GM21529 (cell line): ENCODE results near the gene EXOC4.
A peak's percentile ranks its signal among the peaks of the same experiment; 100 is the strongest.
"Not testable (repeated sequence)": the region's sequence is repeated elsewhere in the genome, so short reads cannot be mapped to it uniquely, and the experiment has no call there.

Experiments used
- ATAC-seq: cut with Tn5 transposase; IDR thresholded peaks from one replicate; pipeline ENCODE4 v1.9.1; 2021; ENCODE audit not compliant: unreplicated experiment

EXOC4 gene

DNA sequence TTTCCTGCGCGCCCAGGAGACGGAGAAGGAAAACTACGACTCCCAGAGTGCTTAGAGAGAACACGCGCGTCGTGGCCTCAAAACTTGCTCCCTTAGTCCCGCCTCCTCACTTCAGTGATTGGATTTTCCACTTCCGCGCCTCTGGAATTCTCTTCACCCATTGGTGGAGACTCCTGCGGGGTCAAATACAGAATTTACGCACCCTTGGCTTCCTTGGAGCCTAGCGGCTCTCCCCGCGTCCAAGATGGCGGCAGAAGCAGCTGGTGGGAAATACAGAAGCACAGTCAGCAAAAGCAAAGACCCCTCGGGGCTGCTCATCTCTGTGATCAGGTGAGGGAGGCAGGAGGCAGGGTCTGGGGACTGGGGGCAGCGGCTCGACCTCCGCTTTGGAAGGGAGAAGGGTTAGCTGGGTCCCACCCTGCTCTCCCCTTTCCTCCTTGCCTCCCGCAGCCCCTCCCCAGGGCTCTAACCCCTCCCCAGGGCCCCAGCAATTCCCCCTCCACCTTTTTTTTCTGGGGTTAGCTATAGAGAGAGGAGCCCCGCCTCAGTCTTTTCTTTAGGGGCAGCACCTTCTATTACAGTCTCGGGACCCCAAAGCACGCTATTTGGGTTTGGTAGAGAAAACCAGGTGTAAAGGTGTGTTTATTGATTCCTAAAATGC is at the start of gene EXOC4:
EXOC4 (plus strand) TSS at position 221 of the 661 bp plus-strand sequence.
- ATAC-seq = peak; percentile 99

DNA sequence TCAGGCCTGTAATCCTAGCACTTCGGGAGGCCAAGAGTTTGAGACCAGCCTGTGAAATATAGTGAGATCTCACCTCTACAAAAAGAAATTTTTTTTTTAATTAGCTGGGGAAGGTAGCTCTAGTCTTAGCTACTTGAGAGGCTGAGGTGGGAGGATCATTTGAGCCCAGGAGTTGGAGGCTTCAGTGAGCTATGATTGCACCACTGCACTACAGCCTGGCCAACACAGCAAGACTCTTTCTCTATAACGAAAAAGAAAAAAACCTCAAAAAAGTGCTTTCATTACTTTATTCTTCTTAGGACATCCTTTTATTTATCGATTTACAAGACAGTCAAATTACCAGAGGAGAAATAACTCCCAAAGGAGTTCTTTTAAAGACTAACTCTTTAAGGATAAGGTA is 49.4 kb upstream of the EXOC4 start:
- no peak for ATAC-seq

DNA sequence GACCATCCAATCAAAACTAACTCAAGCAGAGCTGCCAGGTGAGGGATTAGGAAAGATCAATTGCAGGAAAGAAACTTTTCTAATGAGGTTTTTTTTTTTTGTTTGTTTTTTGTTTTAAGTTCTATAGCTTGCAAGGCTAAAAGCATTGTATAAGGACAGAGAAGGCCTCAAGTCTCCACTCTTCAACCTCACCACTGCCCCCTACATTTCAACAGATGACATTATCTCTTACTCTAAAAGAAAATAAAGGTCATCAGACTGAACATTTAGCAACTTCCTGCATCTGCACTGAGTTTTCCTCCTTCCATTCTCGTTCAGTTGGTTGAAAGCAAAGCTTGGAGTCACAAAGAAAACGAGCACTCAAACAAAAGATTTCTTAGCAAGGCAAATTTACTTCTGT is 45.2 kb upstream of the EXOC4 start:
- no peak for ATAC-seq

DNA sequence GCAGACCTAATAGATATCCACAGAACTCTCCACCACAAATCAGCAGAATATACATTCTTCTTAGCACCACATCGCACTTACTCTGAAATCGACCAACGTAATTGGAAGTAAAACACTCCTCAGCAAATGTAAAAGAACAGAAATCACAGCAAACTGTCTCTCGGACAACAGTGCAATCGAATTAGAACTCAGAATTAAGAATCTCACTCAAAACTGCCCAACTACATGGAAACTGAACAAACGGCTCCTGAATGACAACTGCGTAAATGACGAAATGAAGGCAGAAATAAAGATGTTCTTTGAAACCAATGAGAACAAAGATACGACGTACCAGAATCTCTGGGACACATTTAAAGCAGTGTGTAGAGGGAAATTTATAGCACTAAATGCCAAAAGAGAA is 42.1 kb upstream of the EXOC4 start:
- ATAC-seq = not testable (repeated sequence)

DNA sequence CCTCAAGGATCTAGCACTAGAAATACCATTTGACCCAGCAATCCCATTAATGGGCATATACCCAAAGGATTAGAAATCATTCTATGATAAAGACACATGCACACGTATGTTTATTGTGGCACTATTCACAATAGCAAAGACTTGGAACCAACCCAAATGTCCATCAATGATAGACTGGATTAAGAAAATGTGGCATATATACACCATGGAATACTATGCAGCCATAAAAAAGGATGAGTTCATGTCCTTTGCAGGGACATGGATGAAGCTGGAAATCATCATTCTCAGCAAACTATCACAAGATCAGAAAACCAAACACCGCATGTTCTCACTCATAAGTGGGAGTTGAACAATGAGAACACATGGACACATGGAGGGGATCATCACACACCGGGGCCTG is 39.1 kb upstream of the EXOC4 start:
- not testable (repeated sequence) for ATAC-seq

DNA sequence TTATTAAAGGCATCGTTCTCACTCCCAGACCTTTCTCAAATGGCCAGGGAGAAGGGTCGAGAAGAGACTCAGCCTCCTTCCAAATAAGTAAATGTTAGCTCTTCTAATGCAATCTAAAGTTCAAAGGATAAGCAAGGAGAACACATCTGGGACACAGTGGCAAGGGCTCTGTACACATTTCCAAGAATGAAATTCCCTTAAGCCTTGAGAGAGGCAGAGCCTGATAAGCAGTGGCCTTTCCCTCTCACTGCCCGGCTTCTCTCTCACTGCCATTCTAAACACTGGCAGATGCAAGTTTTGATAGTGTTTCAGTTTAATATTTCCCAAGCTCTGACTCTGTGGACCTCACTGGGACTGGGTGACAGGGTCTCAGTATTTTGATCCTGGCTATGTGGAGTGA is 35.1 kb upstream of the EXOC4 start:
- ATAC-seq = no peak

DNA sequence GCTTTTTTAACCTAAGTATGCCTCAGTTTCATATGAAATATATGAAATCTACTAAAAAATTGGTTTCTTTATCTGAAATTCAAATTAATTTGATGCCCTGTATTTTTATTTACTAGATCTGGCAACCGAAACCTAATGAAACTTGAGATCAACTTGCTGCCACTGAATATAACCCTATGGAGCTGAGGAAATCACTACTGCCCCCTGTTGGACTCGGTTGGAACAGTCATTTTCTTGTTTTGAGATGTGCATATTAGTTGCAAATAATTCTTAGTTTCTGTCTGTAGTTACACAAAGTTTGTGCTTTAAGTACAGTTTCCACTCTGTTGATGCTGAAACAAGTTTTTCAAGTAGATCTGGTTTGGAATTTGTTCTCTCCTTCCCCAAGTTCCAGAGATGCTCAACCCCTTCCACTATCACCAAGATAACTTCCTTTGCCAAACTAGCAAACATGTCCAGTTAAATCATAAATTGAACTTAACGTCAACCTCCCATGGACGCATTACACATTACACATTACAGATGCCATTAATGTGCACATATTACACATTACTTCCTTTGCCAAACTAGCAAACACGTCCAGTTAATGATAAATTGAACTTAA is 22.2 kb upstream of the EXOC4 start:
- no peak for ATAC-seq

DNA sequence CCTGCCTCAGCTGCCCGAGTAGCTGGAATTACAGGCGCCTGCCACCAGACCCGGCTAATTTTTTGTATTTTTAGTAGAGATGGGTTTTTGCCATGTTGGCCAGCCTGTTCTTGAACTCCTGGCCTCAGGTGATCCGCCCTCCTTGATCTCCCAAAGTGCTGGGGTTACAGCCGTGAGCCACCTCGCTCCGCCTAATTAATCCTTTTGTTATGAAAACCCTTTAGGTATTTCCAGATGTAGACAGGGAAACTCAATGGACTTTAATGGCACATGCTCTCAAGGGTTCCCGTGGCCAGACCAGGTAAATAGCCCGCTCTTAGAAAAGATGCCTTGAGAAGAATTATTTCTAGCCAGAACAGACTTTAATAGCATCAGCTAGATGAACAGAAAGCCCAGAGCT is 19.7 kb upstream of the EXOC4 start:
- no peak for ATAC-seq

DNA sequence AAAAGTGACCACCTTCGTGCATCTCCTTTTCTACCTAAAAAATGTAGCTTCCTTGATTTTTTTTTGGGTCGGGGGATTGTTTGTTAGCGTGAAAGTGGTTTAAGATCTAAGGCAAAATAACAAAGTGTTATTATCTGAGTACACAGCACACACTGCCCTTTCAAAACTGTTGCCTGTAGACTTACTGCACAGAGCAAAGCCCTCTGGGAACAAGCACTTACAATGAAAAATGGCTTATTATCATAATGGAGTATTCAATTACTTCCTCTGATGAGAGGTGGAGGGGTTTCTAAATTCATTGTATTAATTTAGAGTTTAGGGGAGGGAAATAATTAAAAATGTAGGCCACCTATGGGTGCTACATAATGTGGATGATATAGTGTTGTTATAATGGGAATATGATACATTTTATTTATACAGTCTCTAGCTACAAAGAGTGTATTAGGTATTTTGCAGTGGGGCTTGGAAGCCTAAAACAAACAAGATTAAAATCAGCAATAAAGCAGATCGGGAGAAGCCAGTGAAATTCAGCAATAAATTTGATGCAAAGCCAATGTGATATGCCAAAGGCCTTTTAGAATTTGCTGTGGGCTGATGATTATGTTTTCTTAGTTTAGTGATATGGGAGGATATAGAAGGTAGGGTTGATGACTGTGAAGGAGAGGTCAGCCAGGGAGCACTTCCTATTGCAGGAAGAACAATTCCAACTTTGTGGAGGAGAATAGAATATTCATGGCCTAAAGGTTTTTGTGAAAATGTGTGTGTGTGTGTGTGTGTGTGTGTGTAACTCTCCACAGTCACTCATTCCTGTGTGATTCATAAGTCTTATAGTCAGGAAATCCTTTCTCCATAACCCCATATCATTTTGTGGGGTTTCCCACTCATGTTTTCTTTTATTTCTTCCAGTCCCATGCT is 17.7 kb upstream of the EXOC4 start:
- no peak for ATAC-seq

DNA sequence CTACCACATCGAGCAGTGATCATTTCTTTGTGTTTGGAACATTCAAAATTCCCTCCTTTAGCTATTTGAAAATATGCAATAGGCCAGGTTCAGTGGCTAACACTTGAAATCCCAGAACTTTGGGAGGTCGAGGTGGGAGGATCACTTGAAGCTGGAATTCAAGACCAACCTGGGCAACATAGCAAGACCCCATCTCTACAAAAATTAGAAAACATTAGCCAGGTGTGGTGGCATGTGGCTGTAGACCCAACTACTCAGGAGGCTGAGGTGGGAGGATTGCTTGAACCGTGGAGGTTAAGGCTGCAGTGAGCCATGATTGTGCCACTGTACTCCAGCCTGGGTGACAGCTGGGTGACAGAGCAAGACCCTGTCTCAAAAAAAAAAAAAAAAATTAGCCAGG is 15.3 kb upstream of the EXOC4 start:
- ATAC-seq = no peak

DNA sequence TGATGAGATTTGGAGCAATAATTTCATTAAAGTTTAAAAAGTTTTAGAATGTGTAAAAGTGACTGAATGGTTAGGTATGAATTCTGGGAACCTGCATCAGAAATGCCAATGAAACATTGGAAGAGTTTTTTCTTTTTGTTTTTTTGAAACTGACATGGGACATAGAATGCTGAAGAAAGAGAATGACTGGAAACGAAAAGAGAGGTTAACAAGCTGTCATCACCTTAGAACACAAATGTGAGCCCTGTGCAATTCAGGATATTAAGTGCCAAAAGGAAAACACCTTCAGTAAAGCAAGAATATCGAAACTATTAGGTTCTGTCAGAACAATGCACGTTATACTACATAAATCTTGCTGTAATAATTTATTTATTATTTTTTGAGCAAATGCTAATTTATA is 12.6 kb upstream of the EXOC4 start:
- no peak for ATAC-seq

DNA sequence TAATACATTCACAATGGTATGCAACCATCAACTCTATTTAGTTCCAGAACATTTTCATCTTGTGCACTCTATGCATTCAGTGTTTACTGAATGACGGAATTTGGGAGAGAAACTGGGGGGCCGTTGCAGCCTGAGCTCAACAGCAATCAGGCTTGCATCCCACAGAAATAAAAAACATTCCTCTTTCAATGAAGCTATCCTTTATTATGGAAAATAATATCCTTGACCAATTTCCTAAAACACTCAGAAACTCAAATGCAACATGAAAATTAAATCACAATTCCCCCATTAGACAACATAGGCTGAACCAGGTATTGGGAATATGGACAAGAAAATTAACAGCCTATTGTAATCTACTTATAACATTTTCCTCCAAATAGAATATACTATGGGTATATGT is 6.3 kb upstream of the EXOC4 start:
- no peak for ATAC-seq

DNA sequence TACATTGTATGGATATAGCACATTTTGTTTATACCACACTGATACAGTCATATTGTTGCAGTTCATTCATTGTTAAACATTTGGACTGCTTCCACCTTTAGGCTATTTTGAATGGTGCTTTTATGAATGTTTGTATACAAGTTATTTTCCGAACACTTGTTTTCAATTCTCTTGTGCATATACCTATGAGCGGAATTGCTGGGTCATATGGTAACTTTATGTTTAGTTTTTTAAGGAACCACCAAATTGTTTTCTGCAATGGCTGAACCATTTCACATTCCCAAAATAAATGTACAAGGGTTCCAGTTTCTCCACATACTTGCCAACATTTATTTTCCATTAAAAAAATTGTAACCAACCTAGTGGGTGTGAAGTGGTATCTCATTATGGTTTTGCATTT is 4.0 kb upstream of the EXOC4 start:
- ATAC-seq = no peak

DNA sequence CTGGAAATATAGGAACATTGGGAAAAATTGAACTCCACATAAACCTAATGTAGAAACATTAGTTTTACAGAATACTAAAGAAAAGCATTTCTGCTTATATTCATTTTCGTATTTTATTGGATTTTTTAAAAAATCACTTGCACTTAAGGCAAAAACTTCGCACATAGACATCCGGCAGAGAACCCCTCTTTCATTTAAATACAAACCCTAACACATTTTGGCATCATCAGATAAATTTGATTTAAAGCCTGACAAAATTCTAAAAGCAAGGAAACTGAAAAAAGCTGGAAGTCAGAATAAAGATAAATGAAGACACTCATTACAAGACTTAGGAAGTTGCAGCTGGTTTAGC is 396 bp upstream of the EXOC4 start:
- ATAC-seq = no peak

DNA sequence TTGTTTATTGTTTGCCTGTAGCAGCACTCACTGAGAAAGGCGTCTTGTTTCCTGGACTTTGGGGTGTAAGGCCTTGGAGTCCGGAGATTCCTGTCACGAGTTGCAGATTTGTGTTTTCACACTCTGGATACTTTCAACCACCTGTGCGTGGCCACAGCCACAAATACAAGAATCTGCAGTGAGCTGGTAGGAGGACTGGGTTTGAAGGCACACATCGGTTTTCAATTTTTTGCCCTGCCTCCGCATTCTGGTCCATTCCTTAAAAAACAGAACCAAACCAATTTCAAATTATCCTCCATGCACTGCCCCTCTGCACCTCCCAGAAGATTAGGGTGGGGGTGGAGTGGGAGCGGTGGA is 619 bp downstream of the EXOC4 start:
- no peak for ATAC-seq

DNA sequence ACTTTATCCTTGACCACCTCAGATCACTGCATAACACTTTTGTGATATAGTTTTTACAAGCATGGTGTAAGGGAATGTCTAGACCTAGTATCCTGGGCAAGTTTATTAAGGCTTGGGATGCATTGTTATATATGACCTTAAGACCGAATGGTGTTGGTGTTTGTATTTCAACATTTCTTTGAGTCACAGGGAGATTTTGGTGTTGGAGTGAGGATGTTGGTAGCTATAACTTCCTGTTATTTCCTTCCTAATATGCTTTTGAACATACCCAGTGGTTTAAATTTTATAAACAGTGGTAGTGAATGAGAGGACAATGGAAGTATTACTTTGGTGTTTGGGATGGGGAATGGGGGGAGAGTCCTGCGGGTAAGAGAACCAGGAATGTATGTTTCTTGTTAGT is 2.6 kb downstream of the EXOC4 start:
- no peak for ATAC-seq

DNA sequence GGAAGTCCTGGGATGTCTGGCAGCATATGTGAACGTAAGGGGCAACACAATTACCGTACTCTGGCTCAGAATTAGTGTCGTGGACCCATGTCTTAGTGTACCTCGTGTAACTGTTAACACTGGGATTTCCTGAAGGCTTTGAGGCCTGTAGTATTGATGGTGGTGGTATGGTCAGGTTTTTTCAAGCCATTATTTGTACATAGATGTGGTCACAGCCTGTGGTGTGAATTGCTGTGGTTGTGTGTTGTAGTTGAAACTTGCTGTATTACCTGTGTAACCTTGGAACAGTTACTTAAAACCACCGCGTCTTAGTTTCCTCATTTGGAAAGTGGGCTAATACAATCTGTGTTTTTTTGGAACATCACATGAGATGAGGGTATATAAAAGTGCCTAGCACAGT is 5.3 kb downstream of the EXOC4 start:
- no peak for ATAC-seq

DNA sequence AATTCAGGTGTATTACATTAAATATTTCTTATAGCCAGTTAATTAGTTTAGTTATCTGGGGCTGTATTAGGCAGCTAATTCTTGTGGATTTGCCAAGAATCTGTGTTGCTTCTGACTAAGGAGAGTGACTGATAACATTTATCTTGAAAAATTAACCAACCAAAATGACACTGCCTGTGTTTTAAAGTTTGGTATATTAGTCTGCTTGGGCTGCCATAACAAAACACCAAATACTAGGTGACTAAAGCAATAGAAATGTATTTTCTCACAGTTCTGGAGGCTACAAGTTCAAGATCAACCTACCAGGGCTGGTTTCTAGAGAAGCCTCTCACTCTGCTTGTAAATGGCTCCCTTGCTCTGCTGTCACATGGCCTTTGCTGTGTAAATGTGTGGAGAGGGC is 12.9 kb downstream of the EXOC4 start:
- no peak for ATAC-seq

DNA sequence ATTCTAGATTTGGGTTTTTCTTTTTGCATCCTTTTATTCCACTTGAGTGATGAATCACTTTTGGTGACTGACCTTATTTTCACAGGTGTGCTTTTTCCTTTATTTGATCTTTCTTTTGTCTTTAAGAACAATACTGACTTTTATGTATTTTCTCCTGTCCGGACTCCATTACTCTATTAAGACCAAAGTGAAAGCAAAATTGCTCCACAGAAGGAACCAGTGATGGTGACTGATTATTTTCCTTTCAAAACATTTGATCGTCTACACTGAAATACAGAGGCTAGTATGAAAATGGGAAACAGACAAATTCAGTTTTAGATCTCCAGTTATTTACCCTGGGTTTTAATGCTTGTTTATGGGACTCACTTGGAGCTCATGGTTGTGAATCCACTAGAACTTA is 15.5 kb downstream of the EXOC4 start:
- no peak for ATAC-seq

DNA sequence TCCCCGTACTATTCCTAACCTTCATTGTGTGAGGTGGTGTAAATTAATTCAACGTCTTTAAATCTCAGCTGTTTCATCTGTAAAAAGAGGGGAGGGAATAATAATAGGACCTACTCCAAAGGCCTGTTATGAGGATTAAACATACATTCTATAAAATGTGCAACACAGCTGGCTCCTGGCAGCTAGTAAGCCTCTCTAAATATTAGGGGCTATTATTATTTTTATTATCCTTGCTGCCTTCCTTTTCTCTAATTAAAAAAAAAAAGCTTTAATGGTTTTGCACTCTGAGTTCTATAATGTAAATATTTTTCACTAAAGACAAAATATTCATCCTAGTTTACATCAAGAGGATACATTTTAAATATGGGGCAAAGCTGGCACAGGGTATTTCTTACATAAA is 19.5 kb downstream of the EXOC4 start:
- no peak for ATAC-seq

DNA sequence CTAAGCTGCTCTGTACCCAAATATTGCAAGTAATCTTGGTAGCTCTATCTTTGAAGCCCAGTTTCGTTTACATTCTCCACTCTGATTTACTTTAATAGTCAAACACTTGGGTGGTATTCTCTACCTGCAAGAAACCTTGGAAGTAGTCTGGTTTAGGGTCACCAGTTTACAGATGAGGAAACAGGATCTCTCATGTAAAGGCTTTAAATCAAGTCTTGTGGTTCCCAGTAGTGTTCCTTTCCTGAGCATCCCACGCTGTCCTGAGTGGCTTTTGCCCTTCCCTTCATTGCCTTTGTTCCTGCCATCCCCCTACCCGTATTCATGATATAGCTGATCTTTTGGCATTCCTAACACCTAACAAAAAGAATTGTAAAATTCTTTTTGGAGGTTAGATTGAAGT is 20.3 kb downstream of the EXOC4 start:
- ATAC-seq = no peak

DNA sequence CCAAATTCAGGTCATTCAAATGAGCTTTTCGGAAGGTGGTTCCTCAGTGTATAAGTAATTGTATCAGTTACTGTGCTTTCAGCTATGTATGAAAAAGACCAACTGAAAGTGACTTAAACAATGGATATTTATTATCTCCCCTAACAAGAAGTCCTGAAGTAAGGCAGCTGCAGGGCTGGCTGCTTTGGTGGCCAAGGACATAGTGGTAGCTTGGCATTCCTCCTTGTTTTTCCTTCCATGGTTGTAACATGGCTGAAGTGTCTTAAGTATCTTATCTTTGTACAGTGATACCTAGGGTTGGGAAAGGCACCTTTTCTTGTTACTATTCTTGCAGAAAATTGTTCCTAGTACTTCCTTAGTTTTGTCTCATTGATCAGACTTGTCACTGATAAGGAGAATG is 21.4 kb downstream of the EXOC4 start:
- ATAC-seq = no peak
